NT2/D1 (cell line): ENCODE results near the gene DOP1B.

Source experiments
- SUZ12 ChIP-seq: IDR thresholded peaks from 2 replicates; pipeline ENCODE4 v1.6.1; 2011; ENCODE audit not compliant: insufficient read length, insufficient read depth; ENCODE audit errors: extremely low read depth
- YY1 ChIP-seq: IDR thresholded peaks from 2 replicates; pipeline ENCODE4 v1.6.1; 2011; ENCODE audit not compliant: insufficient read length, insufficient read depth
- ZNF274 ChIP-seq: IDR thresholded peaks from 2 replicates; pipeline ENCODE4 v1.6.1; 2011; ENCODE audit warnings: mild to moderate bottlenecking, low read depth, low read length

GRCh38 chr21:36171336-36171735 lies 14.7 kb downstream of the DOP1B start:
- TF ChIP-seq ZNF274 (no peak), YY1 (no peak), SUZ12 (no peak)
